HG03457 (cell line): ENCODE measurements around the gene MAGEA6.
"Not testable (repeated sequence)": the region's sequence is repeated elsewhere in the genome, so short reads cannot be mapped to it uniquely, and the experiment has no call there.

Experiments
- ATAC-seq: cut with Tn5 transposase; IDR thresholded peaks from one replicate; pipeline ENCODE4 v1.9.1; 2021; ENCODE audit warnings: moderate number of reproducible peaks; ENCODE audit not compliant: unreplicated experiment

MAGEA6 gene

GRCh38 chrX:152734143-152734858, 35.2 kb downstream of the MAGEA6 start:
- ATAC-seq = not testable (repeated sequence)

DNA sequence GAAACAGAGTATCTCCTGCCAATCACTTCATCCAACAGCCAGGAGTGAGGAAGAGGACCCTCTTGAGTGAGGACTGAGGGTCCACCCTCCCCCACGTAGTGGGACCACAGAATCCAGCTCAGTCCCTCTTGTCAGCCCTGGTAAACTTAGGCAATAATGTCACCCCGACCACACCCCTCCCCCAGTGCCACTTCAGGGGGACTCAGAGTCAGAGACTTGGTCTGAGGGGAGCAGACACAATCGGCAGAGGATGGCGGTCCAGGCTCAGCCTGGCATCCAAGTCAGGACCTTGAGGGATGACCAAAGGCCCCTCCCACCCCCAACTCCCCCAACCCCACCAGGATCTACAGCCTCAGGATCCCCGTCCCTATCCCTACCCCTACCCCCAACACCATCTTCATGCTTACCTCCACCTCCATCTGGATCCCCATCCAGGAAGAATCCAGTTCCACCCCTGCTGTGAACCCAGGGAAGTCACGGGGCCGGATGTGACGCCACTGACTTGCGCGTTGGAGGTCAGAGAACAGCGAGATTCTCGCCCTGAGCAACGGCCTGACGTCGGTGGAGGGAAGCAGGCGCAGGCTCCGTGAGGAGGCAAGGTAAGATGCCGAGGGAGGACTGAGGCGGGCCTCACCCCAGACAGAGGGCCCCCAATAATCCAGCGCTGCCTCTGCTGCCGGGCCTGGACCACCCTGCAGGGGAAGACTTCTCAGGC, 36.1 kb downstream of the MAGEA6 start, which contains the start of the genes CSAG1 and MAGEA12:
Gene CSAG1, minus strand, starts transcription at position 461 of the 715 bp plus-strand sequence. CDS start 1,261 bp downstream, outside the sequence.
Gene MAGEA12, plus strand, starts transcription at position 497 of the 715 bp plus-strand sequence. CDS start 2,405 bp downstream, outside the sequence.
- no peak for ATAC-seq

GRCh38 chrX:152725409-152725808, 44.1 kb downstream of the MAGEA6 start:
- no peak for ATAC-seq
